ENCODE results near the gene POM121.
"Not testable (repeated sequence)": the region's sequence is repeated elsewhere in the genome, so short reads cannot be mapped to it uniquely, and the experiment has no call there.

DNA sequence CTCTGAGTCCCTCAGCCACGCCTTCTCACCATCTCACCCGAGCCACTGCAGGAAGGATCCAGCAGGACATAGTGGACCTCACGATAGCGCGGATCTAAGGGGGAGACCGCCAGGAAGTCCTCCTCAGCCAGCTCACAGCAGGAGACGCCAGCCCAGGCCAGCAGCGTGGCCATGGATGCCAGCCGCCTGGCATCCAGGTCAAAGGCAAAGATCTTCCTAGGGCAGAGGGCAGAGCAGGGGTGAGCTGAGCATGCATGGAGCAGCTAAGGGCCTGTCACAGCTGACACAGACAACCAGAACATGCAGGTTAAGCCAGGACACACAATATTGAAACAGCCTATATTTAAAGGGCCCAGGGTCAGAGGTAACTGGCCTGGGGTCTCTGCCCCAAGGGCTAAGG is 24.4 kb downstream of the POM121 start:
- not testable (repeated sequence) for TF ChIP-seq CTCF, POLR2A (IDR thresholded peaks at IDR 0.05)

All from suprapubic skin (tissue), 3 donors.